HCT116 (cell line): ENCODE data around the gene MAPK7. TPM values are rescaled to one million over a fixed set of nuclear protein-coding genes. Genes with fewer than 3 reads are reported as not detected.
"Not testable (repeated sequence)": the region's sequence is repeated elsewhere in the genome, so short reads cannot be mapped to it uniquely, and the experiment has no call there.

Experiments used
- ATAC-seq: fragments of 200-7000 bp; cut with Tn5 transposase; 2 replicates; pipeline ENCODE4 v1.9.1; 2020; ENCODE audit warnings: mild to moderate bottlenecking, moderate library complexity
- BruUV-seq: library from RNA; stranded (reverse); fragments of 400-500 nt; replicated peaks from 2 replicates; lab custom pipeline; 2021; lab: Mats Ljungman, UMichigan
- CTCF ChIA-PET: fragments of 300-600 bp; sonication (Branson Sonifier 250); formaldehyde crosslinking; loops from one replicate; lab custom pipeline; 2021; ENCODE audit warnings: antibody characterized with exemption; lab: Charles Lee
- POLR2A ChIA-PET: fragments of 300-600, 350-600 bp; sonication (Branson Sonifier 250); formaldehyde crosslinking; loops from one replicate; lab custom pipeline; 2021; ENCODE audit warnings: antibody characterized with exemption; lab: Charles Lee
- RAD21 ChIA-PET, 2 experiments: fragments of 300-600 bp; sonication (Branson Sonifier 250); formaldehyde crosslinking; loops; one replicate each; lab custom pipeline; 2023; ENCODE audit warnings: low total read pairs in 2 of 2; ENCODE audit not compliant: uncharacterized antibody in 2 of 2, unreplicated experiment in 2 of 2, low non-redundant PET in 1 of 2; lab: Charles Lee
- DNase-seq: peaks from one replicate; pipeline ENCODE4 v3.0.0-alpha.2; 2010; ENCODE audit warnings: low read depth, low spot score
- H2AFZ ChIP-seq: fragments of 200-600 bp; shearing (Covaris generic), sonication (generic); 2 replicates; pipeline ENCODE4 v1.6.1; 2017; ENCODE audit warnings: low read depth, mixed run types, mixed read lengths, antibody characterized with exemption, low read length; ENCODE audit not compliant: poor library complexity, severe bottlenecking
- H3K27ac ChIP-seq: 2 replicates; pipeline ENCODE4 v1.5.1; 2012; ENCODE audit warnings: low read depth, low read length
- H3K27me3 ChIP-seq: fragments of 200-600 bp; sonication (generic); 2 replicates; pipeline ENCODE4 v1.6.1; 2016; ENCODE audit warnings: mixed run types, low read length, mixed read lengths; ENCODE audit not compliant: insufficient read depth
- H3K36me3 ChIP-seq, 2 experiments: fragments of 200-500 bp in 1 of 2; fragments of 200-600 bp in 1 of 2; sonication (Bioruptor generic) in 1 of 2; sonication (generic) in 1 of 2; 2 replicates each; pipeline versions ENCODE4 v1.5.1 to v1.6.1; 2014 to 2016; ENCODE audit warnings: low read length in 2 of 2, inconsistent platforms in 1 of 2, mixed read lengths in 1 of 2, mixed run types in 1 of 2; ENCODE audit not compliant: insufficient read depth in 2 of 2, control insufficient read depth in 1 of 2
- H3K4me1 ChIP-seq, 2 experiments: fragments of 200-600 bp in 1 of 2; sonication (generic) in 1 of 2; 2 replicates each; pipeline versions ENCODE4 v1.5.1 to v1.6.1; 2012 to 2017; ENCODE audit warnings: low read length in 2 of 2, inconsistent platforms in 1 of 2, mild to moderate bottlenecking in 1 of 2, mixed read lengths in 1 of 2, mixed run types in 1 of 2, moderate library complexity in 1 of 2; ENCODE audit not compliant: insufficient read depth in 2 of 2, control insufficient read depth in 1 of 2
- H3K4me2 ChIP-seq: fragments of 200-600 bp; sonication (generic); 2 replicates; pipeline ENCODE4 v1.6.1; 2017; ENCODE audit warnings: mixed run types, low read length, mixed read lengths
- H3K4me3 ChIP-seq, 2 experiments: fragments of 200-600 bp in 1 of 2; sonication (generic) in 1 of 2; replicated peaks in 1 of 2; 2 replicates each; pipeline ENCODE4 v1.5.1; 2011 to 2016; ENCODE audit warnings: low read length in 2 of 2, control low read depth in 1 of 2, low read depth in 1 of 2, mild to moderate bottlenecking in 1 of 2, mixed read lengths in 1 of 2, mixed run types in 1 of 2
- H3K79me2 ChIP-seq: fragments of 200-600 bp; sonication (generic); 2 replicates; pipeline ENCODE4 v1.6.1; 2017; ENCODE audit warnings: mild to moderate bottlenecking, mixed run types, low read length, moderate library complexity, mixed read lengths; ENCODE audit not compliant: insufficient read depth
- H3K9ac ChIP-seq: fragments of 200-600 bp; sonication (generic); 2 replicates; pipeline ENCODE4 v1.6.1; 2016; ENCODE audit warnings: low read length, mixed read lengths
- H3K9me2 ChIP-seq: fragments of 200-600 bp; sonication (generic), shearing (Covaris generic); 2 replicates; pipeline ENCODE4 v1.6.1; 2017; ENCODE audit warnings: mixed run types, mild to moderate bottlenecking, moderate library complexity; ENCODE audit not compliant: insufficient read depth
- H3K9me3 ChIP-seq, 2 experiments: fragments of 200-500 bp in 1 of 2; fragments of 200-600 bp in 1 of 2; sonication (Bioruptor generic) in 1 of 2; sonication (generic) in 1 of 2; 2 replicates each; pipeline ENCODE4 v1.6.1; 2014 to 2017; ENCODE audit warnings: low read length in 2 of 2, mixed read lengths in 2 of 2, inconsistent platforms in 1 of 2, low read depth in 1 of 2, mild to moderate bottlenecking in 1 of 2, mixed run types in 1 of 2, moderate library complexity in 1 of 2; ENCODE audit not compliant: control insufficient read depth in 1 of 2, insufficient read depth in 1 of 2
- H4K20me1 ChIP-seq: fragments of 200-600 bp; sonication (generic), shearing (Covaris generic); 2 replicates; pipeline ENCODE4 v1.6.1; 2017; ENCODE audit warnings: mixed run types, mild to moderate bottlenecking, moderate library complexity; ENCODE audit not compliant: insufficient read depth
- ATF3 ChIP-seq: IDR thresholded peaks from 2 replicates; pipeline ENCODE4 v1.6.1; 2012
- CEBPB ChIP-seq: IDR thresholded peaks from 2 replicates; pipeline ENCODE4 v1.6.1; 2012; ENCODE audit warnings: low read depth
- ELF1 ChIP-seq: IDR thresholded peaks from 2 replicates; pipeline ENCODE4 v1.6.1; 2012; ENCODE audit warnings: low read depth, borderline replicate concordance
- JUND ChIP-seq: IDR thresholded peaks from 2 replicates; pipeline ENCODE4 v1.6.1; 2012
- MAX ChIP-seq: IDR thresholded peaks from 2 replicates; pipeline ENCODE4 v1.6.1; 2012
- POLR2A ChIP-seq: IDR thresholded peaks from 2 replicates; pipeline ENCODE4 v1.7.0; 2011; ENCODE audit warnings: borderline replicate concordance; ENCODE audit not compliant: insufficient read depth, insufficient read length; ENCODE audit errors: extremely low read depth
- REST ChIP-seq: IDR thresholded peaks from 2 replicates; pipeline ENCODE4 v1.6.1; 2012; ENCODE audit warnings: low read depth
- SP1 ChIP-seq: IDR thresholded peaks from 2 replicates; pipeline ENCODE4 v1.6.1; 2012; ENCODE audit warnings: low read depth
- TCF7L2 ChIP-seq: IDR thresholded peaks from 2 replicates; pipeline ENCODE4 v1.7.0; 2011; ENCODE audit warnings: borderline replicate concordance, inconsistent platforms; ENCODE audit not compliant: insufficient read depth, insufficient read length; ENCODE audit errors: extremely low read depth
- ZBTB33 ChIP-seq: IDR thresholded peaks from 2 replicates; pipeline ENCODE4 v1.6.1; 2011; ENCODE audit warnings: mild to moderate bottlenecking, low read length, moderate library complexity; ENCODE audit not compliant: insufficient replicate concordance; ENCODE audit errors: extremely low read depth
- ZNF274 ChIP-seq: fragments of 200-500 bp; sonication (Bioruptor generic); IDR thresholded peaks from 2 replicates; pipeline ENCODE4 v1.6.1; 2014; ENCODE audit warnings: mild to moderate bottlenecking, low read depth, low read length, inconsistent platforms
- intact Hi-C: fragments of 100-400 bp; cut with micrococcal nuclease; formaldehyde crosslinking; loops from 2 replicates; pipeline ENCODE4 v1.10.0; 2022
- total RNA-seq: library from RNA; stranded (reverse); gene quantifications from one replicate; pipeline ENCODE4 v1.2.1, GENCODE V29; 2021; ENCODE audit not compliant: unreplicated experiment

MAPK7 gene
- total RNA-seq, 1 experiment from 2014 or later: 15.3 TPM

GRCh38 chr17:19348806-19349205 lies 29.5 kb upstream of the MAPK7 start:
- intact Hi-C loops: no loop called here
- ATAC-seq (no peak), DNase-seq (no peak)
- Histone ChIP-seq H2AFZ (no peak overlapping the region), H3K4me3 (no peak overlapping the region), H3K27me3 (no peaks in the 10 kb centered on the region), H4K20me1 (no peaks in the 10 kb centered on the region), H3K4me1 (peaks cover 26 to 41% of the 10 kb centered on the region in 2 experiments), H3K9ac (no peak overlapping the region), H3K9me2 (no peaks in the 10 kb centered on the region), H3K79me2 (no peaks in the 10 kb centered on the region), H3K36me3 (0 out of 4 replicates have a peak, but pooled peaks cover 0 to 3% of the 10 kb centered on the region in 2 experiments), H3K4me2 (no peak overlapping the region), H3K27ac (no peak overlapping the region), H3K9me3 (no peaks in the 10 kb centered on the region)
- POLR2A ChIA-PET: no interaction called here
- no peak for TF ChIP-seq TCF7L2
- no peak for TF ChIP-seq REST
- no peak for TF ChIP-seq JUND
- TF ChIP-seq ELF1: no peak
- TF ChIP-seq CEBPB: no peak
- no peak for TF ChIP-seq ZNF274
- TF ChIP-seq ZBTB33: no peak
- no peak for TF ChIP-seq SP1
- TF ChIP-seq ATF3: no peak
- TF ChIP-seq MAX: no peak
- TF ChIP-seq POLR2A: no peak
- CTCF ChIA-PET: no interaction called here
- BruUV-seq: no TSS peak
- RAD21 ChIA-PET: no interaction called here

- H4K20me1 ChIP-seq, BruUV-seq, H2AFZ ChIP-seq, H3K27ac ChIP-seq, ATAC-seq, H3K27me3 ChIP-seq, intact Hi-C loops, RAD21 ChIA-PET, H3K79me2 ChIP-seq, H3K9me2 ChIP-seq, H3K36me3 ChIP-seq, DNase-seq, H3K4me2 ChIP-seq, H3K4me3 ChIP-seq, H3K9ac ChIP-seq, H3K9me3 ChIP-seq: not testable (repeated sequence)
- ChIA-PET CTCF (interaction anchor here (1.8 to 1.9 kb wide), 2 partner anchors 9 to 94 kb away, joined by 6 to 11 read pairs; partner anchors contain the start of gene B9D1), POLR2A (interaction anchor here (0.8 kb wide), 1 partner anchor 10 kb away, joined by 3 read pairs; no protein-coding TSS in a partner anchor)
- H3K4me1 ChIP-seq: peaks cover 4 to 23% of the 10 kb centered on the region in 2 experiments; a peak in 3 of 4 replicates
Measured at GRCh38 chr17:19353401-19353800, 24.9 kb upstream of the MAPK7 start.
